Measurements from ENCODE around the gene TBCD. TPM values are rescaled to one million over a fixed set of nuclear protein-coding genes. Genes with fewer than 3 reads are reported as not detected.
A peak's percentile ranks its signal among the peaks of the same experiment; 100 is the strongest.

TBCD gene
- total RNA-seq, 1 donor from 2014 or later = 144 TPM

- no peak for DNase-seq (ENCODE audit: extremely low read depth, low read depth, low spot score)
These were observed 180.0 kb downstream of the TBCD start for GRCh38 chr17:82931699-82932517.

GRCh38 chr17:82932518-82933310, 180.8 kb downstream of the TBCD start:
- peak; percentile 7 for DNase-seq (ENCODE audit: extremely low read depth, low read depth, low spot score)

GRCh38 chr17:82933911-82934310, 182.0 kb downstream of the TBCD start:
- DNase-seq (ENCODE audit: extremely low read depth, low read depth, low spot score) = no peak

GRCh38 chr17:82935966-82936767, 184.3 kb downstream of the TBCD start:
- no peak for DNase-seq (ENCODE audit: extremely low read depth, low read depth, low spot score)

GRCh38 chr17:82936768-82937171, 184.9 kb downstream of the TBCD start:
- no peak for DNase-seq (ENCODE audit: extremely low read depth, low read depth, low spot score)

- DNase-seq (ENCODE audit: extremely low read depth, low read depth, low spot score) = no peak
These were observed 185.8 kb downstream of the TBCD start for GRCh38 chr17:82937411-82938371.

- DNase-seq (ENCODE audit: extremely low read depth, low read depth, low spot score) = no peak
These were observed 186.6 kb downstream of the TBCD start for GRCh38 chr17:82938486-82938872.

- DNase-seq (ENCODE audit: extremely low read depth, low read depth, low spot score) = no peak
These were observed 187.2 kb downstream of the TBCD start for GRCh38 chr17:82938873-82939620.

GRCh38 chr17:82939621-82940135, 187.8 kb downstream of the TBCD start:
- DNase-seq (ENCODE audit: extremely low read depth, low read depth, low spot score) = no peak

GRCh38 chr17:82940226-82941020, 188.6 kb downstream of the TBCD start:
- DNase-seq (ENCODE audit: extremely low read depth, low read depth, low spot score) = no peak

GRCh38 chr17:82941021-82942001, 189.4 kb downstream of the TBCD start:
- DNase-seq (ENCODE audit: extremely low read depth, low read depth, low spot score) = no peak

GRCh38 chr17:82942166-82943130, 190.6 kb downstream of the TBCD start:
- no peak for DNase-seq (ENCODE audit: extremely low read depth, low read depth, low spot score)

GRCh38 chr17:82943339-82943738, 191.5 kb downstream of the TBCD start:
- no peak for DNase-seq (ENCODE audit: extremely low read depth, low read depth, low spot score)

GRCh38 chr17:82943751-82944150, 191.9 kb downstream of the TBCD start:
- no peak for DNase-seq (ENCODE audit: extremely low read depth, low read depth, low spot score)

- DNase-seq (ENCODE audit: extremely low read depth, low read depth, low spot score) = no peak
These were observed 193.1 kb downstream of the TBCD start for GRCh38 chr17:82944990-82945389.

- DNase-seq (ENCODE audit: extremely low read depth, low read depth, low spot score) = no peak
These were observed 194.2 kb downstream of the TBCD start for GRCh38 chr17:82946081-82946480.

Measured in glomerular endothelial cell (primary cell).